HG02840 (cell line): ENCODE data around the gene MIER2.
"Not testable (repeated sequence)": the region's sequence is repeated elsewhere in the genome, so short reads cannot be mapped to it uniquely, and the experiment has no call there.

Source experiments
- ATAC-seq: cut with Tn5 transposase; IDR thresholded peaks from one replicate; pipeline ENCODE4 v1.9.1; 2021; ENCODE audit warnings: mild to moderate bottlenecking, moderate library complexity, moderate number of reproducible peaks; ENCODE audit not compliant: unreplicated experiment, low FRiP score

MIER2 gene

GRCh38 chr19:291006-291521, 53.5 kb downstream of the MIER2 start, which contains the start of gene PLPP2:
PLPP2 (minus strand) TSS chr19:291403; CDS start chr19:291336, 67 bp downstream.
- no peak for ATAC-seq

GRCh38 chr19:290372-291005, 54.1 kb downstream of the MIER2 start:
- no peak for ATAC-seq

DNA sequence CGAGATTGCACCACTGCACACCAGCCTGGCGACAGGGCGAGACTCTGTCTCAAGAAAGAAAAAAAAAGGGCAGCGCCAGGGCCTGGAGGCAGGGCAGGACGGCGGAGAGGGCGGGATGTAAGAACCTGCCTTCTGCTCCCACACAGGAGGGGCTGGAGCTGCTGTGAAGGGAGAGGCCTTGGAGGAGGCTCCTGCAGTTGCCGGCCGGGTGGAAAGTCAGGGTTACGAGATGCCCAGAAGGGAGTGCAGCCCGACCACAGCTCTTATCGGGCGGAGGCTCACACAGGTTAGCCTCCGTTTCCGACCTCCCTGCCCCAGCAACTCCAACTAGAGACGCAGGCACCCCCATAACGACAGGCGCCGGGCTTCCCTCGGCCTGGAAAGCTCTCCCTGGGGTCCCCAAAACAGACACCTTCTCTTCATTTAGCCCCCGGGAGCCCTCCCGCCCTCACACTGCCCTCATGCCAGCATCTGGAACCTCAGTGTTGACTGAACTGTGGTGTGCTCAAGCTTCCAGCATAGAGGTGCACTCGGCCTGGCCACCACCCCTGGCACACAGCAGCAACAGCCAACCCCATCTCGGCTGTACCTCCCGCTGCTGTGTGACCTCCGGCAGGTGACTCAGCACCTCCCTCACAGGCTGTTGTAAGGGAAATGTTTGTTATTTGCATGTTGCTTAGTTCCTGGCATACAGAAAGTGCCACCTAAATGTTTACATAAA, 54.8 kb downstream of the MIER2 start:
- no peak for ATAC-seq

- no peak for ATAC-seq
Observed at GRCh38 chr19:288911-289310, 55.7 kb downstream of the MIER2 start.

DNA sequence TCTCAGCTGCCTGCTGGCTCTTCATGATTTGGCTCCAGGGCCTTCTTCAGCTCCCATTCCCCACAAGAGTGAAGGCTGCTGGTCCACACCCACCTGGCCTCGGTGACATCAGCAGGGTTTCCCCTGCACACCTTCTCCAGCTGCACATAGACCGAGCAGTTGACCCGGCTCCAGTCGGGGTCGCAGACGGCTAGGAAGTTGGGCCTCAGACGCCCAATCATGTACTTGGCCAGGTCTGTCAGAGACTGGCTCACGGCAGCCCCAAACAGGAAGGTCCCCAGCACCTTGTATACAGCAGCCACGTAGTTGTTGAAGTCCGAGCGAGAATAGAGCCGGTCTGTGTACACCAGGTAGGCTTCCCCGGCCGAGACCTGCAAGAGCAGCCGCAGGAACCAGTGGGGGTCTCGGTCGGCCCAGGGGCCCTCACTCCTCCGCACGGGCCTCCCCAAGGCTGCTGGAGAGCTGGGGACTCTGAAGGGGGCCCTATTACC, 57.2 kb downstream of the MIER2 start:
- no peak for ATAC-seq

DNA sequence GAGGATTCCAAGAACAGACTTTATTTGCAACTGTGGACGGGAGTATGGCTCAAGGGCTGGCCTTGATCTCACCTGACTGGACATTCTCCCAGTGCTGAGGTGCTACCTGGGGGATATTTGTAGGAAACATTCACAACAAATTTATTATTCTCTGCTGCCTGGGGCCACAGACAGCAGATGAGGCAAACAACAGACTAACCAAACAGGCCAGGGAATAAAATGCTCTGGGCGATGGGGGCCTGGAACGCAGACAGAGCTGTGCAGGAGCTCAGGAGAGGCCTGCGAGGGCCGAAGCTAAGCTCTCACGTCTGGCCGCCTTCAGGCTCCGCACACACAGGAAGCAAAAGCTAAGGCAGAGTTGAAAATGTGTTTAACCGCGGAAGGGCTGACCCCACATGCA, 61.2 kb downstream of the MIER2 start:
- ATAC-seq = no peak

- ATAC-seq = no peak
Observed at GRCh38 chr19:282501-282900, 62.1 kb downstream of the MIER2 start.

DNA sequence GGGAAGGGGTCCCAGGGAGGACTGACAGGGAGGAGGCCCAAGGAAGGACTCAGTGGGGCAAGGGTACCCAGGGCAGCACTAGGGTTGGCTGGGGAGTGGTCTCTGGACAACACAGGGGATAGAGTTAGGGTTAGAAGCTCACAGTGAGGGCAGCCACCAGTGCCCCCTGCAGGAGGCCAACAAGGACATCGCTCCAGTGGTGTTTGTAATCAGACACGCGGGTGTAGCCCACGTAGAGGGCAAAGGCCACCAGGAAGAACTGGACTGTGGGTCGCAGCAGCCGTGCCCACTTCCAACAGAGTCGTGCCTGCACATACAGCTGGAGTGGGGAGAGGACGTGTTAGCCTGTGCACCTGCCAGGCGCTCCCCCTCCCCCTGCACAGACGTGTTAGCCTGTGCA, 62.6 kb downstream of the MIER2 start:
- ATAC-seq = no peak

DNA sequence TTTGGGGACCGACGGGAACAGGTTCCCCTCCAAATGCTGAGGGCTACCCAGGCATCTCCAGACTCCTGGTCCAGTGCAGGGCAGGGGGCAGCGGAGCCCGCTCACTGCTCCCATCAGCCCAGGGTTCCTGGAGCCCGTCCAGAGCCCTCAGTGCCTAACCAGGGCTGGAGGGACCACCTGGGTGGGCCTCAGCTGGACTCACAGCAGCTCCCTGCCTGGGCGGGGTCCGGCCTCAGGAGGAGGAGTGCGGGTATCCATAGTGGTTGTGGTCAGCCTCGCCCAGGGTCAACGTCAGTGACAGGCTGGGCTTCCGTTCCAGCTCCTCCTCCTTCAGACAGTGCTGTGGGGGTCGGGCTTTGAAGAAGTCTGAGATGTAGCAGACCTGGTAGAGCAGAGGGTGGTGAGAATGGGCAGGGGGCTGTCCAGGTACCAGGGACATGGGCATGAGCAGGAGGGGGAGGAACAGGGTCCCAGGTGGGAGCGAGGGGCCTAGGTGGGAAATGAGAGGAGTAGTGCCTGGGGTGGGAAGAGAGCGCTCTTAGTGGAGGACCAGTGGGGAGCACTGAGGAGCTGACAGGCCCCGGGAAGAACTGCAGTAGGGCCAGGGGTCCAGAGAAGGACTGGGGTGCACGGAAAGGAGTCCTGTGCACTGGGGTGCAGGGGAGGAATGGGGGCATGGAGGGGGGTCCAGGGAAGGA, 63.3 kb downstream of the MIER2 start:
- ATAC-seq = no peak

GRCh38 chr19:280541-281009, 64.0 kb downstream of the MIER2 start:
- ATAC-seq = no peak

- no peak for ATAC-seq
Observed at GRCh38 chr19:279656-280055, 64.9 kb downstream of the MIER2 start.

GRCh38 chr19:279231-279630, 65.4 kb downstream of the MIER2 start:
- no peak for ATAC-seq

DNA sequence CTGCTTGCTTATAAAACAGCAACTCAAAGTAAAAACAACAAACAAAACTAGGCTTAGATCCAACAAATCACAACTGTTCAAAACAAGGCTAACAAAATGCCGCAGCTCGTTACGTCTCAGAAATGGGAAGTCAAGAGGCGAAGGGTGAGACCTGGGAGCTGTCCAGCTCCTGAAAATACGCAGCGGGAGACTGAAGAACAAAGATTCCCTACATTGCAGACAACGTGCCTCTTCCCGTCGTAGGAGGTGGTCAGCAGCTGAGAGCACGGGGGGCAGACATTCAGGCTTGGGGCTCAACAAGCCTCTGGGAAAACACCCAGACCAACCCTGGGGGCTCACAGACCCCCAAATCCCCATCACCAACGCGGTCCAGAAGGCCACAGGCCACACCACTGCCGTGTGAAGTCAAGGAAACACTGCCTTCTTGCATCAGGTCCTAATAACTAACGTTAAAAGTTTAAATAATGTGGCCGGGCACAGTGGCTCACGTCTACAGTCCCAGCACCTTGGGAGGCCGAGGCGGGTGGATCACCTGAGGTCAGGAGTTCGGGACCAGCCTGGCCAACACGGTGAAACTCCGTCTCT, 66.9 kb downstream of the MIER2 start:
- ATAC-seq = no peak

DNA sequence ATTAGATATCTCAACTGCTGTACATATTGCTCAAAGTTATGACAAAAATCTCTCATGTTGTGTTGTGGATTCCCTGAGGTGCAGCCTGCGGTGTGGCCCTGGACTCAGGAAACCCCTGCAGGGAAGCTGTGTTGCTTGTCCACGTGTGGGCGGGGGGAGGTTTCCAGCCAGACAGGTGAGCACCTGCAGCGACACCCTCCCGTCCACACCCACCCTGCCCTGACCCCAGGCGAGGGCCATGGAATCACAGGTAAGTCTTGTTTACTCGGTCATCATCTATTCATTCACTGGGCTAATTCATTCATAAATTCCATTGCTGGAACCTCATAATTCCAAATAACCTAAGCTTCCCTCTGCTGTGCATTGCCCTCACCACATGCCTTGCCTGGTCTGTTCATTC, 67.5 kb downstream of the MIER2 start:
- no peak for ATAC-seq

- no peak for ATAC-seq
Observed at GRCh38 chr19:275958-276646, 68.5 kb downstream of the MIER2 start.

- no peak for ATAC-seq
Observed at GRCh38 chr19:275000-275399, 69.6 kb downstream of the MIER2 start.

- ATAC-seq = no peak
Observed at GRCh38 chr19:273393-273792, 71.2 kb downstream of the MIER2 start.

DNA sequence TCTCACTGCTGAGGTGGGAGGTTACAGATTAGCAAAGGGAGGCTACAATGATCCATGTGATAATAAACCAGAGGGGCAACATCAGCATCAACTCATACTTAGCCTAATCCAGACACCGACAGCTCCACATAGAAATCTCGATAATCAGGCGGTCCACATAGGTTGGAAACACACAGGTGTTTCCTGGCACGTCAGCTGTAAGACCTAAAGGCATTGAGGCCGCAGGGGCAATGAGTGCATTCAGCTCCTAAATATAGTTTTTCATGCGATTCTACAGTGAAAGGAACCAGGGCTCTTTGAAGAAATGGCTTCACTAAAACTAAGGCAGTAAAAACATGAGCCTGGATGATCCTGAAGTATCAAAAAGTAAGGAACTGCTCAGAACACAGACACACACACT, 72.7 kb downstream of the MIER2 start:
- no peak for ATAC-seq

GRCh38 chr19:270766-271318, 73.8 kb downstream of the MIER2 start:
- not testable (repeated sequence) for ATAC-seq

DNA sequence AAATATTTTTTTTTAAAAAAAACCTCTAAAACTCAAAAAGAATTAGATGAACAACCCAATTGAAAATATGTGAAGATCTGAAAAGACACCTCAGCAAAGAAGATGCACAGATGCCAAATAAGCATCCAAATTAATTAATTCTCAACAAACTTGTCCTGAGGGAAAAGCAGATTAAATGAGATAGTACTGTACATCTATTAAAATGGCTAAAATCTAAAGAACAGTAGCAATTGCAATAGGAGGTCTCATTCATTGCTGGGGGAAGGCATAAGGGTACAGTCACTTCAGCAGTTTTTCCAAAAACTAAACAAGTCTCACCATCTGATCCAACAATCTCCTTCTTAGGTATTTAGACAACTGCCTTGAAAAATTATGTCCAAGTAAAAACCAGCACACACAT, 75.4 kb downstream of the MIER2 start:
- no peak for ATAC-seq
